Measurements from ENCODE around the gene GSTO2.

The GSTO2 gene

GRCh38 chr10:104303594-104304355, 34.8 kb downstream of the GSTO2 start:
- no peak overlapping the region for H3K27ac ChIP-seq (ENCODE audit: low read depth, low read length, poor library complexity, severe bottlenecking)
- no peak overlapping the region for H2AFZ ChIP-seq (ENCODE audit: low read length)
- no peaks in the 10 kb centered on the region; the same call in 1 of the 2 replicates for H3K36me3 ChIP-seq (ENCODE audit: insufficient read depth, low read length)
- no peaks in the 10 kb centered on the region for H3K79me2 ChIP-seq (ENCODE audit: insufficient read depth, low read length)
- no peaks in the 10 kb centered on the region for H4K20me1 ChIP-seq (ENCODE audit: insufficient read depth, low read length)
- no peaks in the 10 kb centered on the region for H3K27me3 ChIP-seq (ENCODE audit: insufficient read depth, low read length)
- H3K9ac ChIP-seq (ENCODE audit: low read length) = no peak overlapping the region
- H3K4me2 ChIP-seq (ENCODE audit: low read length) = no peak overlapping the region
- no peak overlapping the region for H3K4me3 ChIP-seq (ENCODE audit: low read depth, low read length, poor library complexity, severe bottlenecking)
- TF ChIP-seq EZH2 (IDR thresholded peaks at IDR 0.05; ENCODE audit: borderline replicate concordance, low read length) (no peak), CTCF (IDR thresholded peaks at IDR 0.05; ENCODE audit: low read length) (no peak)
- no peaks in the 10 kb centered on the region for H3K9me2 ChIP-seq (ENCODE audit: low read depth, low read length)
- H3F3A ChIP-seq (ENCODE audit: insufficient read depth, low read length) = no peaks in the 10 kb centered on the region
- H3K9me3 ChIP-seq (ENCODE audit: low read length) = no peaks in the 10 kb centered on the region
- no peaks in the 10 kb centered on the region for H3K4me1 ChIP-seq (ENCODE audit: insufficient read depth, low read length, severe bottlenecking)

GRCh38 chr10:104304356-104304745, 35.4 kb downstream of the GSTO2 start:
- Histone ChIP-seq H3F3A (ENCODE audit: insufficient read depth, low read length) (no peaks in the 10 kb centered on the region), H3K27me3 (ENCODE audit: insufficient read depth, low read length) (no peaks in the 10 kb centered on the region)
- TF ChIP-seq EZH2 (IDR thresholded peaks at IDR 0.05; ENCODE audit: borderline replicate concordance, low read length) = no peak
- no peak for TF ChIP-seq CTCF (IDR thresholded peaks at IDR 0.05; ENCODE audit: low read length)

GRCh38 chr10:104304927-104305326, 35.9 kb downstream of the GSTO2 start:
- Histone ChIP-seq H3K27ac (ENCODE audit: low read depth, low read length, poor library complexity, severe bottlenecking) (no peak overlapping the region), H3K9ac (ENCODE audit: low read length) (no peak overlapping the region), H3K36me3 (ENCODE audit: insufficient read depth, low read length) (no peaks in the 10 kb centered on the region; the same call in 1 of the 2 replicates), H2AFZ (ENCODE audit: low read length) (no peak overlapping the region), H3K27me3 (ENCODE audit: insufficient read depth, low read length) (no peaks in the 10 kb centered on the region), H3F3A (ENCODE audit: insufficient read depth, low read length) (no peaks in the 10 kb centered on the region), H3K4me1 (ENCODE audit: insufficient read depth, low read length, severe bottlenecking) (no peaks in the 10 kb centered on the region), H4K20me1 (ENCODE audit: insufficient read depth, low read length) (no peaks in the 10 kb centered on the region), H3K9me3 (ENCODE audit: low read length) (no peaks in the 10 kb centered on the region), H3K4me2 (ENCODE audit: low read length) (no peak overlapping the region), H3K79me2 (ENCODE audit: insufficient read depth, low read length) (no peaks in the 10 kb centered on the region), H3K4me3 (ENCODE audit: low read depth, low read length, poor library complexity, severe bottlenecking) (no peak overlapping the region), H3K9me2 (ENCODE audit: low read depth, low read length) (no peaks in the 10 kb centered on the region)
- no peak for TF ChIP-seq CTCF (IDR thresholded peaks at IDR 0.05; ENCODE audit: low read length)
- TF ChIP-seq EZH2 (IDR thresholded peaks at IDR 0.05; ENCODE audit: borderline replicate concordance, low read length) = no peak

More at GRCh38 chr10:104304356-104304745, 35.4 kb downstream of the GSTO2 start:
- H3K27ac ChIP-seq (ENCODE audit: low read depth, low read length, poor library complexity, severe bottlenecking) = no peak overlapping the region
- no peak overlapping the region for H3K4me3 ChIP-seq (ENCODE audit: low read depth, low read length, poor library complexity, severe bottlenecking)
- H3K9me2 ChIP-seq (ENCODE audit: low read depth, low read length) = no peaks in the 10 kb centered on the region
- H2AFZ ChIP-seq (ENCODE audit: low read length) = no peak overlapping the region
- no peaks in the 10 kb centered on the region; the same call in 1 of the 2 replicates for H3K36me3 ChIP-seq (ENCODE audit: insufficient read depth, low read length)
- no peaks in the 10 kb centered on the region for H3K79me2 ChIP-seq (ENCODE audit: insufficient read depth, low read length)
- H3K4me1 ChIP-seq (ENCODE audit: insufficient read depth, low read length, severe bottlenecking) = no peaks in the 10 kb centered on the region
- H3K9me3 ChIP-seq (ENCODE audit: low read length) = no peaks in the 10 kb centered on the region
- H3K4me2 ChIP-seq (ENCODE audit: low read length) = no peak overlapping the region
- H4K20me1 ChIP-seq (ENCODE audit: insufficient read depth, low read length) = no peaks in the 10 kb centered on the region
- no peak overlapping the region for H3K9ac ChIP-seq (ENCODE audit: low read length)
